ENCODE results near the gene UQCRC1. TPM values are rescaled to one million over a fixed set of nuclear protein-coding genes. Genes with fewer than 3 reads are reported as not detected.
A peak's percentile ranks its signal among the peaks of the same experiment; 100 is the strongest.

The UQCRC1 gene
- total RNA-seq, 2 experiments from 2014 or later = 144 to 148 TPM

DNA sequence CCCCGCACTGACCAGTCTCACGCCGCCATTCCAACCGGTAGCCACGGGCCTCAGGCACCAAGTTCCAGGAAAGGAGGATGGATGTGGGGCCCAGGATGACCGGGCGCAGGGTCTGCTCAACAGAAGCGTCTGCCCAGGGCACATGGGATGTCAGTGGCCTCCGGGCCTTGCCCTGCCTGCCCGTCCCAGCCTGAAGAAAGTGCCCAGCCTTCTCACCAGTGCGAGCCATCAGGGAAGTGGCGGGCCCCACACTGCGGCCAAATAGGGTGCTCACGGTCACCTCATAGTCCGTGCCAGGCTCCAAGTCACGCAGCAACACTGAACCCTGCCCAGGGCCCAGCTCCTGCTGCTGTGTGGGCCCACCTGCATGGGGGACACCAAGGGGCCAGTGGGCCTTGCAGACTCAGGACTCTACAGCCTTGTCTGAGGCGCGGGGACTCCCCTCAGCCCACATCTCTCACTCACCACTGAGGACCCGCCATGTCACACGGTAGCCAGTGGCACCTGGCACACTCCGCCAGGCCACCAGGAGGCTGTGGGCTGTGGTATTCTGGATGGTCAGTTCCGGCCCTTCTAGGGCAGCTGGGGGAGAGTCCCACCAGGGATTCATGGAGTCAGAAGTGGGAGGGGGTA lies 17.4 kb downstream of the UQCRC1 start:
- POLR2A ChIA-PET = no interaction called here
- DNase-seq = no peak
- peaks cover 2% of the 10 kb centered on the region for H3K36me3 Mint-ChIP-seq
- no peaks in the 10 kb centered on the region for H3K9me3 Mint-ChIP-seq
- peaks cover 4% of the 10 kb centered on the region for H3K4me1 Mint-ChIP-seq
- H3K4me3 Mint-ChIP-seq = no peak overlapping the region
- peaks cover 32% of the 10 kb centered on the region for H3K27me3 Mint-ChIP-seq
- ATAC-seq (ENCODE audit: low read depth) = no peak
- no peak overlapping the region for H3K27ac Mint-ChIP-seq

DNA sequence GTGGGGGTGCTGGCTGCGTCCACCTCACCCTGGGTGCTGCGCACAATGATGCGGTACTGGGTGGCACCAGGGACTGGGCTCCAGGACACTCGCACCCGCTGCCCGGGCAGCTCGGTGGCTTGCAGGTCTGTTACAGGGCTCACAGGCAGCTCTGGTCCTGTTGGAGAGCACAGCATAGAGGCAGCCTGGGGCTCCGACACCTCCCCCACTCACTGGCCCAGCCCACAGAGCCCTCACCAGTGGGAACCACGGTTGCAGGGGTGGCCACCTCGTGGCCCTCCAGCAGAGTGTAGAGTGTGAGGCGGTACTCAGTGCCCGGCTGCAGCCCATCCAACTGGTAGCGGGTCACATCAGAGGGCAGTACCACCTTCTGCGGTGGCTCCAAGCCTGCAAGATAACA lies 18.0 kb downstream of the UQCRC1 start:
- no peaks in the 10 kb centered on the region for H3K9me3 Mint-ChIP-seq
- H3K36me3 Mint-ChIP-seq = peaks cover 2% of the 10 kb centered on the region
- POLR2A ChIA-PET = no interaction called here
- H3K4me3 Mint-ChIP-seq = no peak overlapping the region
- no peak overlapping the region for H3K27ac Mint-ChIP-seq
- H3K4me1 Mint-ChIP-seq = peaks cover 4% of the 10 kb centered on the region
- ATAC-seq (ENCODE audit: low read depth) (no peak), DNase-seq (no peak)
- H3K27me3 Mint-ChIP-seq = peaks cover 32% of the 10 kb centered on the region

DNA sequence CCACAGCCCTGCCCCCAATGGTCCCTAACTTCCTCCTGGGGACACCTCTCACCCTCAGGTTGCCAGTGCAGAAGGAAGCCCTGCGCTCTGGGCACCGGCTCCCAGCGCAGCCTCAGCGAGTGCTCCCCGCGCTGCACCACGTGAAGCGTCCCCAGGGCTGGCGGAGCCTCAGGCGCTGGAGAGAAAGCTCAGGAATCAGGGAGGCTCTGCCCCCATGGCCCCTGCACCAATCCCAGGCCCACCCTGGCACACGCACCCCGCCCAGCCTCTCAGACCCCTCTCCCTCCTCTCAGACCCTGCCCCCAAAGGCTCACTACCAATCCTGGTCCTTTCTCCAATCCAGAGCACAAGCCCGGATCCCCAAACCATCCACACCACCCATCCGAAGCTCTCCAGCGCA lies 21.2 kb downstream of the UQCRC1 start:
- Mint-ChIP-seq H3K27me3 (peaks cover 13% of the 10 kb centered on the region), H3K27ac (no peak overlapping the region), H3K4me1 (peaks cover 2% of the 10 kb centered on the region), H3K9me3 (no peaks in the 10 kb centered on the region), H3K36me3 (no peaks in the 10 kb centered on the region), H3K4me3 (no peak overlapping the region)
- DNase-seq (no peak), ATAC-seq (ENCODE audit: low read depth) (no peak)
- POLR2A ChIA-PET = no interaction called here

DNA sequence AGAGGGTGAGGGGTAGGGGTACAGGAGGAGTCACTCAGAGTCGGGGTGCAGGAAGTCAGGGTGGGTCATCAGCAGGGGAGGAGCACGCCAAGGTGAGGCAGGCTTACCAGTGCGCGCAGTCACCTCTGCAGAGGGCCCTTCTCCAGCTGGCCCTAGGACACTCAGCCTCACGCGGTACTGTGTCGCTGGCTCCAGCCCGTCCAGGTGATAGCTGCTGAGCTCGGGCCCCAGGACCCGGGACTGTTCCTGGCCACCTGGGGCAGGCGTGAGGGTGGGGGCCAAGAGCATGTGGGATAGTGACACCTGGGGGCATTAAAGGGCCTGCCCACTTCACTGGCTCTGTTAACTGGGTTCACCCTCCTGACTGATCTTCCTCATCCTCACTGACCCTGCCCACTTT lies 21.8 kb downstream of the UQCRC1 start:
- no peak overlapping the region for H3K4me3 Mint-ChIP-seq
- peaks cover 13% of the 10 kb centered on the region for H3K27me3 Mint-ChIP-seq
- H3K27ac Mint-ChIP-seq = no peak overlapping the region
- DNase-seq (no peak), ATAC-seq (ENCODE audit: low read depth) (no peak)
- no peaks in the 10 kb centered on the region for H3K9me3 Mint-ChIP-seq
- POLR2A ChIA-PET = no interaction called here
- H3K4me1 Mint-ChIP-seq = peaks cover 2% of the 10 kb centered on the region
- H3K36me3 Mint-ChIP-seq = no peaks in the 10 kb centered on the region

DNA sequence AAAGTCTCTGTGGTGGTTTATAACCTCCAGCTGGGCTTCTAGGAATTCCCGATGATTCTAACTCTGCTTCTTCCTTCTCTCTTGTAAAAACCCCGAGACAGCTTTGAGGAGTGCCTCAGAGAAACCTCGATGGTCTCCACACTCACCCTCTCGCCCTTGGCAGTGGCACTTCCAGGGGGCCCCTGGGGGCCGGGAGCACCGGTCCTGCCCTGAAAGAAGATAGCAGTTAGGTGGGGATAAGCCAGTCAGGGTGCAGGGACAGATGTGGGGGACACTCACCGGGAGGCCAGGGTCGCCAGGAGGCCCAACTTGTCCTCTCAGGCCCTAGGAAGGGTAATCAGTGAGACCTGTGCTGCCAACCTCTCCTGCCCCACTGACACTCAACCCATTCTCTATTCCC lies 24.0 kb downstream of the UQCRC1 start:
- H3K9me3 Mint-ChIP-seq = no peaks in the 10 kb centered on the region

DNA sequence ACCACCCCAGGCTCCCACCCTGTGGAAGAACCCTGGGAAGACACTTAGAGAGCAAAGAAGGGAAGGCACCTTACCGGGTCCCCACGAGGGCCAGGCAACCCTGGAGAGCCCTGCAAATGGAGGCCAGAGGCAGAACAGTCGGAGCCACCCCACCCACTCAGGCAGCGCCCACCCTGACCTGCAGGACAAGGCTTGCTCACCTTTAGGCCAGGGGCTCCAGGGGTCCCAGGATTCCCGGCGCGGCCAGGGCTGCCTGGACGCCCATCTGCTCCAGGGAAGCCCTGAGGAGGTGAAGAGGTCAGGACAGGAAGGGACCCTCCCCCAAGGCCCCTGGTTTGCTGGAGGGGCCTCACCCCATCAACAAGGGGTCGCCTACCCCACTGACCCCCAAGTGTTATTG lies 24.6 kb downstream of the UQCRC1 start:
- Mint-ChIP-seq H3K27ac (no peak overlapping the region), H3K4me3 (no peak overlapping the region), H3K36me3 (no peaks in the 10 kb centered on the region), H3K9me3 (no peaks in the 10 kb centered on the region), H3K27me3 (peaks cover 8% of the 10 kb centered on the region), H3K4me1 (peaks cover 2% of the 10 kb centered on the region)
- POLR2A ChIA-PET = interaction anchor here (0.6 kb wide), 1 partner anchor 22 kb away, joined by 3 read pairs; no protein-coding TSS in a partner anchor
- no peak for ATAC-seq (ENCODE audit: low read depth)
- no peak for DNase-seq

More for the DNA sequence above, 24.0 kb downstream of the UQCRC1 start:
- Mint-ChIP-seq H3K4me1 (peaks cover 2% of the 10 kb centered on the region), H3K27me3 (peaks cover 11% of the 10 kb centered on the region), H3K36me3 (no peaks in the 10 kb centered on the region), H3K27ac (no peak overlapping the region), H3K4me3 (no peak overlapping the region)
- ATAC-seq (ENCODE audit: low read depth) = no peak
- no peak for DNase-seq
- POLR2A ChIA-PET = interaction anchor here (0.6 kb wide), 1 partner anchor 22 kb away, joined by 3 read pairs; no protein-coding TSS in a partner anchor

DNA sequence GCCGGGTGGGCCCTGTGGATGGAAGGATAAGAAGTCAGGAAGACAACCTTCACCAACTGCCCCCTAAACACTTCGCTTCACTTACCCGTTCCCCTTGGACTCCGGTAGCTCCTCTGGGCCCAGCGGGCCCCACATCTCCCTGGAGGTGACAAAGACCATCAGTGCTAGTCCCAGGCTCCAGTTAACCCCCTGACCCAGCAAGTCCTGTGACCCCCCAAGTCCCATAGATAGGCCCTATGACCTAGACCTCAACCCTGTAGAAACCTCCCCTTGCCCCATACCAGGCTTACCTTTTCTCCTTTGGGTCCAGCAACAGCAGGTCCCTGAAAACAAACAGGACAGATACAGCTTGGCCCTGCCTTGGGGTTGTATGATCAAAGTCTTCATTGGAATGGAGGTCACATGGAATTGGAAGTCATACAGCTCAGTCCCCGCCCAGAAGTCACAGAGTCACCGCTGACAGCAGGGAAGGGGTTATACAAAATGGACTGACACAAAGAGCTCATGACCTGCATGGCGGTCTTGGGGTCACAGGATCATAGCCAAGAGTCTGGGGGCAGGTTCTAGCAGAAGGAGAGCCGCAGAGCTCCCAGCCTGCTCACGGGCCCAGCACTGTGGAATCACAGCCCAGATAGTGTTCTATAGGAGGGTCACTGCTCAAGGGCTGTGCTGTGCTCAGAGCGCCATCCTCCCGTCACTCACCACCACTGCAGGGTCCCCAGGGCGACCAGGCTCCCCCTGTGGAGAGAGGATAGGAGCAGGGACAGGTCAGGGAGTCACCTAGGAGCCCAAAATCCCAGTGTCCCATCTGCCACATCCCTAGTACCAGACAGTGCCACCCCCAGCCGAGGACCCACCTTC lies 27.6 kb downstream of the UQCRC1 start:
- H3K4me1 Mint-ChIP-seq = peaks cover 2% of the 10 kb centered on the region
- ATAC-seq (ENCODE audit: low read depth) (no peak), DNase-seq (no peak)
- no peaks in the 10 kb centered on the region for H3K9me3 Mint-ChIP-seq
- POLR2A ChIA-PET = no interaction called here
- no peak overlapping the region for H3K4me3 Mint-ChIP-seq
- peaks cover 2% of the 10 kb centered on the region for H3K27me3 Mint-ChIP-seq
- no peaks in the 10 kb centered on the region for H3K36me3 Mint-ChIP-seq
- no peak overlapping the region for H3K27ac Mint-ChIP-seq

DNA sequence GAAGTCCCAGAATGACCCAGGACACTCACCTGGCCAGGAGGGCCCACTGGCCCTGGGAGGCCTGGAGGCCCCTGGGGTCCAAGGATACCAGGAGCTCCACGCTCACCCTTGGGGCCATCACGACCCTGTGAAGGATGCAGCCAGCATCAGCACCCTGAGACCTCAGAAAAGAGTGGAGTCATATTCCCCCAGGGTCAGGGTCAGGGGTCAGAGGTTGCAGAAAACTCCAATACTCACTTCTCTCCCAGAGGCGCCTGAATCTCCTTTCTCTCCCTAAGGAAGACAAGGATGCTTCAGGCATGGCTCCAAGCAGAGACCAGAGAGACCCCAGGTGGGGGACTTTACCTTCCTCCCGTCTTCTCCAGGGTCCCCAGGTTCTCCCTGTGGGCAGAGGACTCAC lies 32.8 kb downstream of the UQCRC1 start:
- H3K4me1 Mint-ChIP-seq = no peaks in the 10 kb centered on the region
- POLR2A ChIA-PET = no interaction called here
- no peak overlapping the region for H3K4me3 Mint-ChIP-seq
- no peaks in the 10 kb centered on the region for H3K27me3 Mint-ChIP-seq
- ATAC-seq (ENCODE audit: low read depth) (no peak), DNase-seq (no peak)
- no peaks in the 10 kb centered on the region for H3K9me3 Mint-ChIP-seq
- H3K36me3 Mint-ChIP-seq = no peaks in the 10 kb centered on the region
- H3K27ac Mint-ChIP-seq = no peak overlapping the region

DNA sequence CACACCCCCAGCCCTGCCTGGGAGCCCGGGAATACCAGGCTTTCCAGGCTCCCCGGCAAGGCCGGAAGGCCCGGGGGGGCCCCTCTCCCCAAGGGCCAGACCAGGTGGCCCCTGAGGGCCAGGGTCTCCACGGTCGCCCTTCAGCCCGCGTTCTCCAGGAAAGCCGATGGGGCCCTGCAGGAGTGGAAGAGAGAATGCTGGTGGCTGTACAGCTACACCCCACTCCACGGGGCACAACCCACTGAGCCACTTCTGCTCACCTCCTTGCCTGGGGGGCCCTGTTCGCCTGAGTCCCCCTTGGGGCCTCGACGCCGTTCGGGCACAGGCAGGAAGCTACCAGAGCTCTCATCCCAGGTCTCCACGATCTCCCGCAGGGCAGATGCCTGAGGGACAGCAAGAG lies 34.1 kb downstream of the UQCRC1 start:
- H3K27ac Mint-ChIP-seq = no peak overlapping the region
- H3K36me3 Mint-ChIP-seq = no peaks in the 10 kb centered on the region
- H3K4me1 Mint-ChIP-seq = no peaks in the 10 kb centered on the region
- H3K27me3 Mint-ChIP-seq = no peaks in the 10 kb centered on the region
- no peaks in the 10 kb centered on the region for H3K9me3 Mint-ChIP-seq
- DNase-seq = no peak
- H3K4me3 Mint-ChIP-seq = no peak overlapping the region
- POLR2A ChIA-PET = no interaction called here
- ATAC-seq (ENCODE audit: low read depth) = no peak

DNA sequence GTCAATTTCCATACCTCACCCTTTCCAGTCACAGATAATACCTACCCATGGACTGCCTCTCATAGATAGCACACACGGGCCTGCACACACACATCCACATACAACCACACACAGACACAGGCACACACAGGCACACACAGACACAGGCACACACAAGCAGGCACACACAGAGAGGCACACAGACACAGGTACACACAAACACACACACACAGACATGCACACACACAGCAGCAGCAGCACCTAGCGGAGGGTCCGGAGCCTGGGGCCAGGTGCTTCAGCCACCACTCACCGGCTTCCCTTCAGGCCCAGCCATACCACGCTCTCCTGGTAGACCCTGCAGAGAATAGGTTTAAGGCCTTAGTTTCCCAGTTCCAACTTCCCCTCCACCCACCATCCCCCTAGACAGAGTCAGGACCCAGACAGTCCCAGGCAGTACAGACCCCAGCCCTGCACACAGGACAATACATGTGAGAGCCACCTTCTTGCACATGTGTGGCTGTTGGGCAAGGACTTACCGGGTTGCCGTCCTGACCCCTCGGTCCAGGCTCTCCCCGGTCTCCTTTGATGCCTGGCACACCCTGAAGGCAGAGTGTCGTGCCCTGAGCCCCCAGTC lies 35.4 kb downstream of the UQCRC1 start:
- H3K9me3 Mint-ChIP-seq = no peaks in the 10 kb centered on the region
- H3K27ac Mint-ChIP-seq = no peak overlapping the region
- no peaks in the 10 kb centered on the region for H3K4me1 Mint-ChIP-seq
- no peak for ATAC-seq (ENCODE audit: low read depth)
- H3K36me3 Mint-ChIP-seq = no peaks in the 10 kb centered on the region
- no peak overlapping the region for H3K4me3 Mint-ChIP-seq
- POLR2A ChIA-PET = no interaction called here
- no peaks in the 10 kb centered on the region for H3K27me3 Mint-ChIP-seq
- no peak for DNase-seq

DNA sequence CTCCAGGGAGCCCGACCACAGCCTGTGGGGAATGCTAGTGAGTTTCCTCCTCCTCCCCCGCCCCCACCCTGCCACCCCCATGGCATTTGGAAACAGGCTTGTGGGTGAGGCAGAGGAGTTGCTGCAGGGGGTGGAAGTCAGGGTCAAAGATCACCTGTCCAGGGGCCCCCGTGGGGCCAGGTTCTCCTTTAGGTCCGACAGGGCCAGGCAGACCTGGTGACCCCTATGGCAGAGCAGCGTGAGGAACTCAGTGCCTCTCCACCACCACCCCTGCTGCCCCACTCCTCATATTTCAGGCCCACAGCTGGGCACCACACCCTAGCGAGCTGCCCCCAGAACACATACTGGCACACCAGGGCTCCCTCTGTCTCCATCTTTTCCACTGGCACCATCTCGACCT lies 36.9 kb downstream of the UQCRC1 start:
- no peaks in the 10 kb centered on the region for H3K27me3 Mint-ChIP-seq
- H3K9me3 Mint-ChIP-seq = no peaks in the 10 kb centered on the region
- H3K4me1 Mint-ChIP-seq = no peaks in the 10 kb centered on the region
- H3K36me3 Mint-ChIP-seq = no peaks in the 10 kb centered on the region
- H3K4me3 Mint-ChIP-seq = no peak overlapping the region
- ATAC-seq (ENCODE audit: low read depth) = no peak
- DNase-seq = no peak
- no peak overlapping the region for H3K27ac Mint-ChIP-seq
- POLR2A ChIA-PET = no interaction called here

DNA sequence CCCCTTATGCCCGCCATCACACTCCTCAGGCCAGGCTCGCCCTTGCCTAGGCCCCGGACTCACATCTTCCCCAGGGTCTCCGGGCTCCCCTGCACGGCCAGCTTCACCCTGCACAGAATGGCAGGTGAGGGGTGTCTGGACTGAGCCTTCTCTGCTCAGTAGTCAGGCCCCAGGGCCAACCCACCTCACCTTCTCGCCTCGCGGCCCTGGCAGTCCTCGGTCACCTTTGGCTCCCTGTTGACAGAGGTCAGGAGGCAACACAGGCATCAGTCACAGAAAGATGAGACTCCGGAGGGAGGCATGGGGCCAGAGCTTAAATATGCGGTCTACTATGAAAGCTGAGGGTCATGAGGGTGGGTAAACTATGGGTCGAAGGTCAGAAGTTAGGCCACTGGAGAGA lies 37.5 kb downstream of the UQCRC1 start:
- H3K4me3 Mint-ChIP-seq = no peak overlapping the region
- no peaks in the 10 kb centered on the region for H3K27me3 Mint-ChIP-seq
- peaks cover 3% of the 10 kb centered on the region for H3K4me1 Mint-ChIP-seq
- POLR2A ChIA-PET = no interaction called here
- no peaks in the 10 kb centered on the region for H3K9me3 Mint-ChIP-seq
- no peak for ATAC-seq (ENCODE audit: low read depth)
- no peaks in the 10 kb centered on the region for H3K36me3 Mint-ChIP-seq
- no peak for DNase-seq
- H3K27ac Mint-ChIP-seq = no peak overlapping the region

DNA sequence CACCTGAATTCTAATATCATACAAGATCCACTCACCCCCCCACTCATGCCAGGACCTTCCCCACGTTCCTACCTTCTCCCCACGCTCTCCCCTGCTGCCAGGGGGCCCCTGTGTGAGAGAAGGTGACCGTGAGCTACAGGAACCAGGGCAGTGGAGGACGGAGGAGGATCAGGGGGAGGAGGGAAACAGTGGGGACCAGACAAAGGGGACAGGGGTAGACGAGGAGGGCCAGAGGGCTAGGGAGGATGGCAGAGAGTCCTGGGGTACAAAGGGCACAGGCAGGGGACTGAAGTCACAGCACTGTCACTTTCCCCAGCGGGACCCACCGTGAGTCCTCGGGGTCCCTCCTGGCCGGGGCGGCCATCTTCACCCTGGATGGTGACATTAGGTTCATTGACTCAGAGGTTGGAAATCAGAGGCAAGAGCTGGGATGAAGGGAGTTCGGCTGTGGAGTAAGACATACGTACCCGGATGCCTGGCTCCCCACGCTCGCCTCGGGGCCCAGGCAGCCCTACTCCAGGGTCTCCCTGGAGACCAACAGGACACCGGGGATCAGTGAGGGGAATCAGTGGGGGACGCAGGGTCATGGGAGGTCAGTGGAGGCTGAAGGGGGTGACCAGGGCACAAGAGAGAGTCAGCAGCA lies 39.5 kb downstream of the UQCRC1 start:
- no peak for DNase-seq
- Mint-ChIP-seq H3K9me3 (no peaks in the 10 kb centered on the region), H3K36me3 (no peaks in the 10 kb centered on the region), H3K27ac (peak overlapping the region; percentile 34), H3K27me3 (no peaks in the 10 kb centered on the region), H3K4me3 (no peak overlapping the region), H3K4me1 (peaks cover 11% of the 10 kb centered on the region)
- POLR2A ChIA-PET = no interaction called here
- no peak for ATAC-seq (ENCODE audit: low read depth)

Data from activated naive CD8-positive, alpha-beta T cell treated with anti-CD3 and anti-CD28 coated beads, Interleukin-2, amount 10 ng/mL, durations not matched to agents 7 days and 5 days (primary cell).